ENCODE data around the gene KANSL1.

The KANSL1 gene

GRCh38 chr17:45993962-45994627 lies 199.1 kb downstream of the KANSL1 start:
- DNase-seq (ENCODE audit: low spot score), result no peak
- ATAC-seq (ENCODE audit: low read depth), result no peak
- TF ChIP-seq CTCF (IDR thresholded peaks at IDR 0.05; ENCODE audit: poor library complexity, severe bottlenecking), result no peak
- no peaks in the 10 kb centered on the region for H3K4me1 ChIP-seq (ENCODE audit: insufficient read depth, poor library complexity, severe bottlenecking)
- H3K4me3 ChIP-seq (ENCODE audit: severe bottlenecking), result no peak overlapping the region
- H3K36me3 ChIP-seq (ENCODE audit: low read depth), result no peaks in the 10 kb centered on the region
- H3K9me3 ChIP-seq (ENCODE audit: severe bottlenecking), result no peaks in the 10 kb centered on the region
- no peaks in the 10 kb centered on the region for H3K27me3 ChIP-seq (ENCODE audit: insufficient read depth, poor library complexity, severe bottlenecking)
- H3K27ac ChIP-seq (ENCODE audit: poor library complexity, severe bottlenecking), result no peak overlapping the region

- Histone ChIP-seq H3K4me3 (ENCODE audit: severe bottlenecking) (no peak overlapping the region), H3K36me3 (ENCODE audit: low read depth) (no peaks in the 10 kb centered on the region), H3K9me3 (ENCODE audit: severe bottlenecking) (no peaks in the 10 kb centered on the region), H3K27ac (ENCODE audit: poor library complexity, severe bottlenecking) (no peak overlapping the region), H3K27me3 (ENCODE audit: insufficient read depth, poor library complexity, severe bottlenecking) (no peaks in the 10 kb centered on the region), H3K4me1 (ENCODE audit: insufficient read depth, poor library complexity, severe bottlenecking) (no peaks in the 10 kb centered on the region)
- no peak for TF ChIP-seq CTCF (IDR thresholded peaks at IDR 0.05; ENCODE audit: poor library complexity, severe bottlenecking)
- DNase-seq (ENCODE audit: low spot score) (no peak), ATAC-seq (ENCODE audit: low read depth) (no peak)
Measured at GRCh38 chr17:45992904-45993303, 200.3 kb downstream of the KANSL1 start.

GRCh38 chr17:45992175-45992574 lies 201.1 kb downstream of the KANSL1 start:
- Histone ChIP-seq H3K27me3 (ENCODE audit: insufficient read depth, poor library complexity, severe bottlenecking) (no peaks in the 10 kb centered on the region), H3K4me3 (ENCODE audit: severe bottlenecking) (no peak overlapping the region), H3K27ac (ENCODE audit: poor library complexity, severe bottlenecking) (no peak overlapping the region), H3K9me3 (ENCODE audit: severe bottlenecking) (no peaks in the 10 kb centered on the region), H3K4me1 (ENCODE audit: insufficient read depth, poor library complexity, severe bottlenecking) (no peaks in the 10 kb centered on the region), H3K36me3 (ENCODE audit: low read depth) (no peaks in the 10 kb centered on the region)
- TF ChIP-seq CTCF (IDR thresholded peaks at IDR 0.05; ENCODE audit: poor library complexity, severe bottlenecking), result no peak
- ATAC-seq (ENCODE audit: low read depth) (no peak), DNase-seq (ENCODE audit: low spot score) (no peak)

- no peak for TF ChIP-seq CTCF (IDR thresholded peaks at IDR 0.05; ENCODE audit: poor library complexity, severe bottlenecking)
- Histone ChIP-seq H3K9me3 (ENCODE audit: severe bottlenecking) (no peaks in the 10 kb centered on the region), H3K27ac (ENCODE audit: poor library complexity, severe bottlenecking) (no peak overlapping the region), H3K36me3 (ENCODE audit: low read depth) (no peaks in the 10 kb centered on the region), H3K27me3 (ENCODE audit: insufficient read depth, poor library complexity, severe bottlenecking) (no peaks in the 10 kb centered on the region), H3K4me3 (ENCODE audit: severe bottlenecking) (no peak overlapping the region), H3K4me1 (ENCODE audit: insufficient read depth, poor library complexity, severe bottlenecking) (no peaks in the 10 kb centered on the region)
- ATAC-seq (ENCODE audit: low read depth) (no peak), DNase-seq (ENCODE audit: low spot score) (no peak)
Measured at GRCh38 chr17:45991341-45991740, 201.9 kb downstream of the KANSL1 start.

- Histone ChIP-seq H3K9me3 (ENCODE audit: severe bottlenecking) (no peaks in the 10 kb centered on the region), H3K27me3 (ENCODE audit: insufficient read depth, poor library complexity, severe bottlenecking) (no peaks in the 10 kb centered on the region), H3K36me3 (ENCODE audit: low read depth) (no peaks in the 10 kb centered on the region), H3K4me1 (ENCODE audit: insufficient read depth, poor library complexity, severe bottlenecking) (no peaks in the 10 kb centered on the region), H3K4me3 (ENCODE audit: severe bottlenecking) (no peak overlapping the region), H3K27ac (ENCODE audit: poor library complexity, severe bottlenecking) (no peak overlapping the region)
- ATAC-seq (ENCODE audit: low read depth) (no peak), DNase-seq (ENCODE audit: low spot score) (no peak)
- no peak for TF ChIP-seq CTCF (IDR thresholded peaks at IDR 0.05; ENCODE audit: poor library complexity, severe bottlenecking)
Measured at GRCh38 chr17:45990886-45991285, 202.3 kb downstream of the KANSL1 start.

All from RWPE2 (cell line).